HepG2 (cell line): ENCODE data around the gene ZBED6. TPM values are rescaled to one million over a fixed set of nuclear protein-coding genes. Genes with fewer than 3 reads are reported as not detected.
"Not testable (repeated sequence)": the region's sequence is repeated elsewhere in the genome, so short reads cannot be mapped to it uniquely, and the experiment has no call there.

Source experiments
- ATAC-seq: fragments of 200-7000 bp; cut with Tn5 transposase; 3 replicates; pipeline ENCODE4 v1.9.1; 2020; ENCODE audit warnings: mild to moderate bottlenecking, moderate library complexity
- BruUV-seq: library from RNA; stranded (reverse); fragments of 400-500 nt; replicated peaks from 2 replicates; lab custom pipeline; 2021; lab: Mats Ljungman, UMichigan
- CTCF ChIA-PET: fragments of 300-600 bp; formaldehyde crosslinking; extraction: SDS; loops from one replicate; lab custom pipeline; 2021; ENCODE audit warnings: low total read pairs, inconsistent platforms, low intra/inter-chr PET ratio; lab: Yijun Ruan, JAX
- POLR2A ChIA-PET: fragments of 350-600 bp; sonication (Branson Sonifier 250); formaldehyde crosslinking; loops from one replicate; lab custom pipeline; 2020; ENCODE audit warnings: antibody characterized with exemption, inconsistent platforms; lab: Yijun Ruan, JAX
- DNase-seq: peaks from one replicate; pipeline ENCODE4 v3.0.0-alpha.2; 2015; ENCODE audit warnings: low spot score
- FAIRE-seq: peaks from 3 replicates; lab custom pipeline; 2011; peaks lifted over from hg19 to GRCh38; lab: Jason Lieb, UNC
- H2AFZ ChIP-seq: one replicate; pipeline ENCODE4 v1.6.1; 2011; ENCODE audit warnings: low read length, inconsistent platforms
- H3K27ac ChIP-seq: fragments of 300-600 bp; 3 replicates; pipeline ENCODE4 v1.8.0; 2011; ENCODE audit warnings: mixed run types, mild to moderate bottlenecking, mixed read lengths, low read length, inconsistent platforms; ENCODE audit not compliant: insufficient read depth; ENCODE audit errors: extremely low read length
- H3K27me3 ChIP-seq, 2 experiments: fragments of 200-600 bp in 1 of 2; 2 replicates in 1 of 2; 3 replicates in 1 of 2; pipeline versions ENCODE4 v1.6.0 to v1.8.0; 2011; ENCODE audit warnings: low read length in 2 of 2, mild to moderate bottlenecking in 2 of 2, moderate library complexity in 2 of 2, inconsistent platforms in 1 of 2; ENCODE audit not compliant: insufficient read depth in 2 of 2, control insufficient read depth in 1 of 2
- H3K36me3 ChIP-seq, 2 experiments: fragments of 200-600 bp in 1 of 2; replicated peaks in 1 of 2; 2 replicates in 1 of 2; 3 replicates in 1 of 2; pipeline versions ENCODE4 v1.5.1 to v1.8.0; 2011; ENCODE audit warnings: low read length in 2 of 2, inconsistent platforms in 1 of 2; ENCODE audit not compliant: insufficient read depth in 2 of 2, control insufficient read depth in 1 of 2
- H3K4me1 ChIP-seq: 2 replicates; pipeline ENCODE4 v1.5.1; 2012; ENCODE audit warnings: low read length, inconsistent platforms; ENCODE audit not compliant: insufficient read depth
- H3K4me2 ChIP-seq: 2 replicates; pipeline ENCODE4 v1.6.0; 2011; ENCODE audit warnings: low read depth, low read length, inconsistent platforms
- H3K4me3 ChIP-seq, 3 experiments: fragments of 200-600 bp in 1 of 3; sonication (generic), shearing (Covaris generic) in 1 of 3; replicated peaks in 1 of 3; 2 replicates each; pipeline ENCODE4 v1.5.1; 2011 to 2016; ENCODE audit warnings: low read length in 3 of 3, inconsistent platforms in 2 of 3, low read depth in 2 of 3, mild to moderate bottlenecking in 2 of 3, control low read depth in 1 of 3, mixed read lengths in 1 of 3; ENCODE audit not compliant: insufficient read depth in 1 of 3
- H3K79me2 ChIP-seq: one replicate; pipeline ENCODE4 v1.6.1; 2011; ENCODE audit warnings: low read length, inconsistent platforms; ENCODE audit not compliant: insufficient read depth
- H3K9ac ChIP-seq: 2 replicates; pipeline ENCODE4 v1.6.0; 2011; ENCODE audit warnings: mild to moderate bottlenecking, low read depth, low read length, inconsistent platforms; ENCODE audit not compliant: insufficient read depth
- H3K9me3 ChIP-seq: 2 replicates; pipeline ENCODE4 v1.5.1; 2012; ENCODE audit warnings: mild to moderate bottlenecking, low read length
- H4K20me1 ChIP-seq: 2 replicates; pipeline ENCODE4 v1.6.0; 2011; ENCODE audit warnings: inconsistent platforms, mild to moderate bottlenecking, low read length, moderate library complexity; ENCODE audit not compliant: insufficient read depth
- ARNT ChIP-seq: fragments of 450-650 bp; IDR thresholded peaks from 2 replicates; pipeline ENCODE4 v1.6.1; 2017
- ETV5 ChIP-seq: IDR thresholded peaks from 2 replicates; pipeline ENCODE4 v1.6.1; 2018; ENCODE audit warnings: missing biosample characterization, missing genetic modification reagents, inconsistent platforms, borderline replicate concordance
- HNF4G ChIP-seq, 2 experiments: sonication (generic) in 1 of 2; formaldehyde crosslinking in 1 of 2; IDR thresholded peaks; 2 replicates each; pipeline versions ENCODE4 v1.4.0 to v1.6.1; 2011 to 2020; ENCODE audit warnings: borderline replicate concordance in 2 of 2, low read depth in 2 of 2, mild to moderate bottlenecking in 2 of 2, low read length in 1 of 2, missing genetic modification reagents in 1 of 2, moderate library complexity in 1 of 2
- NFKBIZ ChIP-seq: IDR thresholded peaks from 2 replicates; pipeline ENCODE4 v1.6.1; 2018; ENCODE audit warnings: missing genetic modification reagents, missing compliant biosample characterization
- SNAPC2 ChIP-seq: sonication (generic); formaldehyde crosslinking; IDR thresholded peaks from 2 replicates; pipeline ENCODE4 v1.8.1; 2022; ENCODE audit warnings: mild to moderate bottlenecking, missing genetic modification reagents
- ZNF572 ChIP-seq: sonication (generic); formaldehyde crosslinking; IDR thresholded peaks from 2 replicates; pipeline ENCODE4 v1.5.1; 2020; ENCODE audit warnings: mild to moderate bottlenecking, missing genetic modification reagents
- WGBS: methylation state at CpG from one replicate; pipeline ENCODE4 v1.1.6; 2017; ENCODE audit warnings: low lambda C conversion rate; 5-methylcytosine and 5-hydroxymethylcytosine counted together
- in situ Hi-C: cut with HindIII; loops from 2 replicates; pipeline ENCODE4 v1.10.0; 2017; ENCODE audit warnings: low pct_unique_long_range_greater_than_20kb; ENCODE audit not compliant: extremely low pct_ligation_motif_present
- intact Hi-C: fragments of 100-400 bp; cut with micrococcal nuclease; formaldehyde crosslinking; loops from one replicate; pipeline ENCODE4 v1.10.0; 2022; ENCODE audit not compliant: unreplicated experiment
- polyA plus RNA-seq, 8 experiments: library from polyadenylated mRNA; depleted of rRNA in 3 of 8; stranded (reverse) in 7 of 8; unstranded in 1 of 8; fragments of >200 nt; fragmentation: Illumina TruSeq in 4 of 8; extraction: Trizol in 4 of 8; gene quantifications; 2 replicates each; pipeline versions ENCODE4 v1.2.1 to v1.2.3, GENCODE V29; 2011 to 2016; ENCODE audit warnings: low read depth in 4 of 8, missing spikeins in 1 of 8, mixed read lengths in 1 of 8; ENCODE audit not compliant: insufficient read depth in 1 of 8
- total RNA-seq, 5 experiments: library from RNA; depleted of rRNA; stranded (reverse); fragments of >200 nt; fragmentation: Illumina TruSeq; extraction: Trizol; gene quantifications; 2 replicates each; pipeline ENCODE4 v1.2.3, GENCODE V29; 2016; ENCODE audit warnings: low read depth in 1 of 5
- TF ChIP-seq, protein P1 (sequence below): fragments of 450-650 bp; IDR thresholded peaks from 2 replicates; pipeline ENCODE4 v1.6.1; 2016
- TF ChIP-seq, protein P2 (sequence below): sonication (generic); formaldehyde crosslinking; IDR thresholded peaks from 2 replicates; pipeline ENCODE4 v1.8.0; 2022; ENCODE audit warnings: missing genetic modification reagents, mild to moderate bottlenecking, borderline replicate concordance

Gene ZBED6
- total and polyA plus RNA-seq, 2 of the 13 experiments (the other 11 are each of a cell fraction or from before 2014, with no cell fraction given): 9.3 to 12.5 TPM

GRCh38 chr1:203751051-203751450 lies 44.4 kb upstream of the ZBED6 start:
- ChIA-PET POLR2A (interaction anchor here (0.7 kb wide), 1 partner anchor 43 kb away, joined by 3 read pairs; no protein-coding TSS in a partner anchor), CTCF (no interaction called here)
- intact Hi-C loops (no loop called here), in situ Hi-C loops (no loop called here)
- no peaks in the 10 kb centered on the region for H4K20me1 ChIP-seq
- no peak overlapping the region for H3K27ac ChIP-seq
- no peaks in the 10 kb centered on the region for H3K27me3 ChIP-seq
- DNase-seq (no peak), FAIRE-seq (no peak), ATAC-seq (no peak)
- H3K9me3 ChIP-seq: no peaks in the 10 kb centered on the region
- no peak overlapping the region for H2AFZ ChIP-seq
- TF ChIP-seq ARNT (no peak), ZNF572 (no peak), ETV5 (no peak), SNAPC2 (CRISPR knock-in tag) (no peak), HNF4G (IDR thresholded peaks at IDR 0.05; ENCODE audit: borderline replicate concordance, low read depth, low read length) (no peak), HNF4G (CRISPR knock-in tag; IDR thresholded peaks at IDR 0.05; ENCODE audit: borderline replicate concordance, low read depth) (no peak), NFKBIZ (no peak)
- TF ChIP-seq, protein P1, sequence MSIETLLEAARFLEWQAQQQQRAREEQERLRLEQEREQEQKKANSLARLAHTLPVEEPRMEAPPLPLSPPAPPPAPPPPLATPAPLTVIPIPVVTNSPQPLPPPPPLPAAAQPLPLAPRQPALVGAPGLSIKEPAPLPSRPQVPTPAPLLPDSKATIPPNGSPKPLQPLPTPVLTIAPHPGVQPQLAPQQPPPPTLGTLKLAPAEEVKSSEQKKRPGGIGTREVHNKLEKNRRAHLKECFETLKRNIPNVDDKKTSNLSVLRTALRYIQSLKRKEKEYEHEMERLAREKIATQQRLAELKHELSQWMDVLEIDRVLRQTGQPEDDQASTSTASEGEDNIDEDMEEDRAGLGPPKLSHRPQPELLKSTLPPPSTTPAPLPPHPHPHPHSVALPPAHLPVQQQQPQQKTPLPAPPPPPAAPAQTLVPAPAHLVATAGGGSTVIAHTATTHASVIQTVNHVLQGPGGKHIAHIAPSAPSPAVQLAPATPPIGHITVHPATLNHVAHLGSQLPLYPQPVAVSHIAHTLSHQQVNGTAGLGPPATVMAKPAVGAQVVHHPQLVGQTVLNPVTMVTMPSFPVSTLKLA: peak; percentile 28; the same call in 1 of the 2 replicates
- TF ChIP-seq, protein P2, sequence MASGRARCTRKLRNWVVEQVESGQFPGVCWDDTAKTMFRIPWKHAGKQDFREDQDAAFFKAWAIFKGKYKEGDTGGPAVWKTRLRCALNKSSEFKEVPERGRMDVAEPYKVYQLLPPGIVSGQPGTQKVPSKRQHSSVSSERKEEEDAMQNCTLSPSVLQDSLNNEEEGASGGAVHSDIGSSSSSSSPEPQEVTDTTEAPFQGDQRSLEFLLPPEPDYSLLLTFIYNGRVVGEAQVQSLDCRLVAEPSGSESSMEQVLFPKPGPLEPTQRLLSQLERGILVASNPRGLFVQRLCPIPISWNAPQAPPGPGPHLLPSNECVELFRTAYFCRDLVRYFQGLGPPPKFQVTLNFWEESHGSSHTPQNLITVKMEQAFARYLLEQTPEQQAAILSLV (CRISPR knock-in tag): no peak
- no TSS peak for BruUV-seq
- 39% methylated on average over 3 of the region's 3 CpGs for WGBS
- H3K4me2 ChIP-seq: no peak overlapping the region
- no peak overlapping the region for H3K9ac ChIP-seq
- no peaks in the 10 kb centered on the region for H3K4me1 ChIP-seq
- no peaks in the 10 kb centered on the region for H3K36me3 ChIP-seq
- H3K4me3 ChIP-seq: no peak overlapping the region
- H3K79me2 ChIP-seq: no peaks in the 10 kb centered on the region

DNA sequence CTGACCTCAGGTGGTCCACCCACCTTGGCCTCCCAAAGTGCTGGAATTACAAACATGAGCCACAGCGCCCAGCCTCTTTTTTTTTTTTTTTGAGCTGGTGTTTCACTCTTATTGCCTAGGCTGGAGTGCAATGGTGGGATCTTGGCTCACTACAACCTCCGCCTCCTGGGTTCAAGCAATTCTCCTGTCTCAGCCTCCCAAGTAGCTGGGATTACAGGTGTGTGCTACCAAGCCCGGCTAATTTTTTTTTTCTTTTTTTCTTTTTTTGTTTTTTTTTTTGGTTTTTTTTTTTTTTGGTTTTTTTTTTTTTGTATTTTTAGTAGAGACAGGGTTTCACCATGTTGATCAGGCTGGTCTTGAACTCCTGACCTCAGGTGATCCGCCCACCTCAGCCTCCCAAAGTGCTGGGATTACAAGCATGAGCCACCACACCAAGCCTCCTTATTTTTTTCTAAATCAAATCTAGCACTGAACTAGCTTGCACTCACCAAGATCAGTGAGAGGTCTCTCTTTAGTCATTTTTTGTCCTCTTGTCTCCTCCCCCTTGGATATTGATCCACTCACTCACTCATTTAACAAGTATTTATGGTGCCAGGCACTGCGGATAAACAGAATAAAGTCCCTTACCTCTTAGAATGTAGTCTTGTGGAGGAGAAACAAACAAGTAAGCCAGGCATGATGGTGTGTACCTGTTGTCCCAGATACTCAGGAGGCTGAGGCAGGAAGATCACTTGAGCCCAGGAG lies 43.6 kb upstream of the ZBED6 start:
- H2AFZ ChIP-seq, DNase-seq, H3K36me3 ChIP-seq, H3K27me3 ChIP-seq, H3K4me1 ChIP-seq, H3K27ac ChIP-seq, ATAC-seq, H3K9me3 ChIP-seq, CTCF ChIA-PET, intact Hi-C loops, FAIRE-seq, BruUV-seq, H3K79me2 ChIP-seq, H4K20me1 ChIP-seq, in situ Hi-C loops, H3K9ac ChIP-seq, H3K4me3 ChIP-seq, H3K4me2 ChIP-seq: not testable (repeated sequence)
- POLR2A ChIA-PET: interaction anchor here (0.7 kb wide), 1 partner anchor 42 kb away, joined by 3 read pairs; no protein-coding TSS in a partner anchor
- WGBS: 41% methylated on average over 5 of the region's 5 CpGs
